SIG-M5 (cell line): ENCODE data around the gene CACNG1.
"Not testable (repeated sequence)": the region's sequence is repeated elsewhere in the genome, so short reads cannot be mapped to it uniquely, and the experiment has no call there.

Experiments used
- DNase-seq: peaks from one replicate; lab custom pipeline; 2025; lab: John Stamatoyannopoulos, UW

The CACNG1 gene

GRCh38 chr17:67025216-67025792 is 19.1 kb upstream of the CACNG1 start:
- no peak for DNase-seq

- no peak for DNase-seq
These were observed 18.0 kb upstream of the CACNG1 start for GRCh38 chr17:67026341-67026740.

GRCh38 chr17:67027031-67027628 is 17.2 kb upstream of the CACNG1 start:
- DNase-seq, result no peak

- no peak for DNase-seq
These were observed 13.7 kb upstream of the CACNG1 start for GRCh38 chr17:67030641-67031040.

- no peak for DNase-seq
These were observed 12.0 kb upstream of the CACNG1 start for GRCh38 chr17:67032382-67032781.

- no peak for DNase-seq
These were observed 11.4 kb upstream of the CACNG1 start for GRCh38 chr17:67032985-67033384.

GRCh38 chr17:67033613-67034012 is 10.7 kb upstream of the CACNG1 start:
- no peak for DNase-seq

GRCh38 chr17:67035131-67036083 is 8.9 kb upstream of the CACNG1 start:
- no peak for DNase-seq

GRCh38 chr17:67038861-67039365 is 5.4 kb upstream of the CACNG1 start:
- DNase-seq, result no peak

- no peak for DNase-seq
These were observed 3.7 kb upstream of the CACNG1 start for GRCh38 chr17:67040652-67041051.

GRCh38 chr17:67041119-67041518 is 3.2 kb upstream of the CACNG1 start:
- DNase-seq, result not testable (repeated sequence)

GRCh38 chr17:67041531-67041930 is 2.8 kb upstream of the CACNG1 start:
- DNase-seq, result no peak

GRCh38 chr17:67041941-67042899 is 2.1 kb upstream of the CACNG1 start:
- no peak for DNase-seq

GRCh38 chr17:67043283-67043682 is 1.1 kb upstream of the CACNG1 start:
- no peak for DNase-seq

GRCh38 chr17:67044940-67045339 is 586 bp downstream of the CACNG1 start:
- no peak for DNase-seq

GRCh38 chr17:67046398-67046797 is 2.0 kb downstream of the CACNG1 start:
- no peak for DNase-seq

- no peak for DNase-seq
These were observed 3.0 kb downstream of the CACNG1 start for GRCh38 chr17:67047382-67047781.

- DNase-seq, result no peak
These were observed 4.8 kb downstream of the CACNG1 start for GRCh38 chr17:67049025-67049739.

GRCh38 chr17:67050066-67050465 is 5.7 kb downstream of the CACNG1 start:
- DNase-seq, result no peak

- no peak for DNase-seq
These were observed 6.3 kb downstream of the CACNG1 start for GRCh38 chr17:67050471-67051154.
